GM19025 (cell line): ENCODE results near the gene FRMD1.

ENCODE experiments used
- ATAC-seq: cut with Tn5 transposase; IDR thresholded peaks from one replicate; pipeline ENCODE4 v1.9.1; 2021; ENCODE audit warnings: mild to moderate bottlenecking, low read depth, moderate library complexity; ENCODE audit not compliant: unreplicated experiment

The FRMD1 gene

GRCh38 chr6:168096271-168096764, 17.3 kb upstream of the FRMD1 start:
- ATAC-seq = no peak

- no peak for ATAC-seq
Observed at GRCh38 chr6:168095716-168096250, 16.8 kb upstream of the FRMD1 start.

GRCh38 chr6:168095171-168095691, 16.2 kb upstream of the FRMD1 start:
- no peak for ATAC-seq

- no peak for ATAC-seq
Observed at GRCh38 chr6:168093634-168094033, 14.6 kb upstream of the FRMD1 start.

GRCh38 chr6:168093071-168093505, 14.1 kb upstream of the FRMD1 start:
- no peak for ATAC-seq

GRCh38 chr6:168092541-168092940, 13.5 kb upstream of the FRMD1 start:
- ATAC-seq = no peak

GRCh38 chr6:168091381-168092264, 12.6 kb upstream of the FRMD1 start:
- ATAC-seq = no peak

GRCh38 chr6:168090706-168091105, 11.7 kb upstream of the FRMD1 start:
- ATAC-seq = no peak

GRCh38 chr6:168090064-168090690, 11.2 kb upstream of the FRMD1 start:
- no peak for ATAC-seq

GRCh38 chr6:168089186-168090063, 10.4 kb upstream of the FRMD1 start:
- no peak for ATAC-seq

- no peak for ATAC-seq
Observed at GRCh38 chr6:168088161-168089053, 9.4 kb upstream of the FRMD1 start.

- no peak for ATAC-seq
Observed at GRCh38 chr6:168087436-168088160, 8.6 kb upstream of the FRMD1 start.

GRCh38 chr6:168086616-168087015, 7.6 kb upstream of the FRMD1 start:
- no peak for ATAC-seq

GRCh38 chr6:168086066-168086465, 7.1 kb upstream of the FRMD1 start:
- no peak for ATAC-seq

GRCh38 chr6:168084465-168085160, 5.6 kb upstream of the FRMD1 start:
- ATAC-seq = no peak

- ATAC-seq = no peak
Observed at GRCh38 chr6:168083514-168083885, 4.5 kb upstream of the FRMD1 start.

- ATAC-seq = no peak
Observed at GRCh38 chr6:168082860-168083513, 4.0 kb upstream of the FRMD1 start.
